GM21717 (cell line): ENCODE measurements around the gene FAM222A.

Experiments used
- ATAC-seq: cut with Tn5 transposase; IDR thresholded peaks from one replicate; pipeline ENCODE4 v1.9.1; 2021; ENCODE audit warnings: mild to moderate bottlenecking, moderate library complexity; ENCODE audit not compliant: unreplicated experiment

The FAM222A gene

GRCh38 chr12:109793826-109794501 lies 80.3 kb downstream of the FAM222A start:
- ATAC-seq: no peak

- no peak for ATAC-seq
Measured at GRCh38 chr12:109795023-109795422, 81.4 kb downstream of the FAM222A start.

GRCh38 chr12:109796057-109796456 lies 82.4 kb downstream of the FAM222A start:
- ATAC-seq: no peak

- ATAC-seq: no peak
Measured at GRCh38 chr12:109797905-109798669, 84.5 kb downstream of the FAM222A start.

GRCh38 chr12:109798691-109799090 lies 85.1 kb downstream of the FAM222A start:
- no peak for ATAC-seq

GRCh38 chr12:109800536-109800935 lies 86.9 kb downstream of the FAM222A start:
- ATAC-seq: no peak

- no peak for ATAC-seq
Measured at GRCh38 chr12:109802828-109803227, 89.2 kb downstream of the FAM222A start.

GRCh38 chr12:109803678-109804077 lies 90.1 kb downstream of the FAM222A start:
- ATAC-seq: no peak

- no peak for ATAC-seq
Measured at GRCh38 chr12:109804820-109805761, 91.5 kb downstream of the FAM222A start.

GRCh38 chr12:109807954-109808643 lies 94.5 kb downstream of the FAM222A start:
- no peak for ATAC-seq

- ATAC-seq: no peak
Measured at GRCh38 chr12:109808876-109809646, 95.4 kb downstream of the FAM222A start.

GRCh38 chr12:109810954-109811623 lies 97.5 kb downstream of the FAM222A start:
- no peak for ATAC-seq

GRCh38 chr12:109811624-109811995 lies 98.0 kb downstream of the FAM222A start:
- no peak for ATAC-seq

- ATAC-seq: no peak
Measured at GRCh38 chr12:109813810-109814416, 100.3 kb downstream of the FAM222A start.

GRCh38 chr12:109814600-109815150 lies 101.0 kb downstream of the FAM222A start:
- ATAC-seq: no peak

GRCh38 chr12:109815225-109815624 lies 101.6 kb downstream of the FAM222A start:
- ATAC-seq: no peak

GRCh38 chr12:109815757-109816617 lies 102.4 kb downstream of the FAM222A start:
- ATAC-seq: no peak

- ATAC-seq: no peak
Measured at GRCh38 chr12:109816870-109817269, 103.2 kb downstream of the FAM222A start.
